H1 (cell line): ENCODE data around the gene MESD. TPM values are rescaled to one million over a fixed set of nuclear protein-coding genes. Genes with fewer than 3 reads are reported as not detected.

Experiments
- EP300 ChIP-seq, 2 experiments: IDR thresholded peaks; 1 replicate in 1 of 2; 2 replicates in 1 of 2; pipeline ENCODE4 v1.6.1; 2011 to 2012; ENCODE audit warnings: low read depth in 2 of 2, low read length in 2 of 2, mild to moderate bottlenecking in 2 of 2, borderline replicate concordance in 1 of 2, inconsistent platforms in 1 of 2, moderate library complexity in 1 of 2
- HDAC6 ChIP-seq: IDR thresholded peaks from one replicate; pipeline ENCODE4 v1.7.1; 2012; ENCODE audit warnings: low read depth, mild to moderate bottlenecking, inconsistent platforms, low read length, moderate library complexity
- KDM5A ChIP-seq: fragments of 200-600 bp; IDR thresholded peaks from 2 replicates; pipeline ENCODE4 v1.7.1; 2012; ENCODE audit warnings: mild to moderate bottlenecking, low read length, inconsistent platforms, mixed read lengths
- NRF1 ChIP-seq: IDR thresholded peaks from 2 replicates; pipeline ENCODE4 v1.6.1; 2011; ENCODE audit warnings: mild to moderate bottlenecking, low read depth, low read length, improper control_type of control experiment
- POLR2AphosphoS5 ChIP-seq: IDR thresholded peaks from 2 replicates; pipeline ENCODE4 v1.6.1; 2011; ENCODE audit warnings: low read depth, low read length
- SUZ12 ChIP-seq: fragments of 200-600 bp; sonication (generic); IDR thresholded peaks from 2 replicates; pipeline ENCODE4 v1.6.1; 2012; ENCODE audit warnings: mild to moderate bottlenecking, inconsistent platforms, low read length, moderate library complexity, mixed read lengths
- YY1 ChIP-seq: IDR thresholded peaks from 2 replicates; pipeline ENCODE4 v1.6.1; 2011; ENCODE audit warnings: low read depth, mild to moderate bottlenecking, low read length
- polyA plus RNA-seq, 7 experiments: library from polyadenylated mRNA; depleted of rRNA in 3 of 7; stranded (reverse) in 5 of 7; unstranded in 2 of 7; fragments of >200 nt in 5 of 7; fragments of 200-250 nt in 2 of 7; gene quantifications; 1 replicate in 5 of 7; 2 replicates in 1 of 7; 4 replicates in 1 of 7; pipeline versions ENCODE4 v1.2.1 to v1.2.3, GENCODE V29; 2011 to 2013; ENCODE audit warnings: missing spikeins in 2 of 7, mixed read lengths in 2 of 7
- total RNA-seq: library from RNA; stranded (reverse); fragmentation: NEBNext Ultra II Directional; extraction: Animal tissue kit (Norgen Biotek cat#: 25700); gene quantifications from 2 replicates; pipeline ENCODE4 v1.2.1, GENCODE V29; 2021

The MESD gene
- total and polyA plus RNA-seq, 2 of the 8 experiments (the other 6 are each of a cell fraction or from before 2014, with no cell fraction given), result 11.0 to 28.3 TPM

GRCh38 chr15:80996247-80996646 is 6.6 kb upstream of the MESD start (continued):
- TF ChIP-seq POLR2AphosphoS5 (no peak), YY1 (no peak), HDAC6 (no peak), NRF1 (no peak), SUZ12 (no peak), EP300 (IDR thresholded peaks at IDR 0.05; ENCODE audit: borderline replicate concordance in 1 of 2, low read depth in 2 of 2, low read length in 2 of 2) (no peak), KDM5A (no peak)
